KBM-7 (cell line): Measurements from ENCODE around the gene DTNB.

Experiments
- DNase-seq: peaks from one replicate; pipeline ENCODE4 v3.0.0-alpha.2; 2015
- in situ Hi-C: fragments of 300-500 bp; cut with MboI; formaldehyde crosslinking; loops from 2 replicates; pipeline ENCODE4 v1.14.3; 2020; ENCODE audit warnings: low sequenced_read_pairs, low pct_unique_long_range_greater_than_20kb, mixed read lengths

The DTNB gene

DNA sequence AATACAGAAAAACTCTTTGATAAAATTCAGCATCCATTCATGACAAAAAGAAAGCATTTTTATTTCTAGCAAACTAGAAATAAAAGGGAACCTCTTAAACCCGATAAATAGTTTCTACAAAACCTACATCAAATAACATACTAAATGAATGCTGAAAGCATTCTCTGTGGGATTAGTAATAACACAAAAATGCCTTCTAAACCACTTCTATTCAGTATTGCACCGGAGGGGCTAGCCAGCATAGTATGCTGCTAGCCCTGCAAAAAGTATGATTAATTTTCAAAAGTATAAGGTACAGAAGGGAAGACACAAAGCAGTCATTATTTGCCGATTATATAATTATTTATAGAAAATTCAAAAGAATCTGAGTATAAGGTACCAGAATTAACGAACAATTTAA lies 145.2 kb downstream of the DTNB start:
- in situ Hi-C loops = no loop called here
- DNase-seq = no peak

DNA sequence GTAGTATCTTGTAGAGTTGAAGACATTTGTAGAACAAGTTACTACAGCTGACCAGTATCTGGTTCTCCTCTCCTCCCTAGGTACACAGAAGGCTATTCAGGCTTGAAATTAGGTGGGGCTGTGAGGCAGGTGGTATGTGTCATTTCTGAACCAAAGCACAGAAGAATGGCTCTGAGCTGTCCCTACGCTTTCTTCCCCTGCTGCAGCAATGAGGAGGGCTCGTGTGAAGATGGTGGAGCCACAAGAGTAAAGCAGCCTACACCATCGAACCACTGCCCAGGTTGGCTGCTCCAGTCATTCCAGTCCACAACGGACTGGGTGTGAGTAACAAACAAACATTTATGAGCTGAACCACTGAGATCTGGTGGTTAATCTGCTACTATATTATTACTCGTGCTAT lies 148.9 kb downstream of the DTNB start:
- in situ Hi-C loops = no loop called here
- no peak for DNase-seq

- in situ Hi-C loops = no loop called here
- no peak for DNase-seq
These were observed 150.3 kb downstream of the DTNB start for GRCh38 chr2:25523060-25523459.

GRCh38 chr2:25521665-25522387 lies 151.6 kb downstream of the DTNB start:
- peak; percentile 79 for DNase-seq
- in situ Hi-C loops = no loop called here

GRCh38 chr2:25521126-25521525 lies 152.3 kb downstream of the DTNB start:
- no peak for DNase-seq
- in situ Hi-C loops = no loop called here

GRCh38 chr2:25517701-25518100 lies 155.7 kb downstream of the DTNB start:
- in situ Hi-C loops = no loop called here
- no peak for DNase-seq

- in situ Hi-C loops = no loop called here
- peak; percentile 62 for DNase-seq
These were observed 159.2 kb downstream of the DTNB start for GRCh38 chr2:25514043-25514637.

- in situ Hi-C loops = no loop called here
- DNase-seq = peak; percentile 11
These were observed 160.7 kb downstream of the DTNB start for GRCh38 chr2:25512707-25513106.

DNA sequence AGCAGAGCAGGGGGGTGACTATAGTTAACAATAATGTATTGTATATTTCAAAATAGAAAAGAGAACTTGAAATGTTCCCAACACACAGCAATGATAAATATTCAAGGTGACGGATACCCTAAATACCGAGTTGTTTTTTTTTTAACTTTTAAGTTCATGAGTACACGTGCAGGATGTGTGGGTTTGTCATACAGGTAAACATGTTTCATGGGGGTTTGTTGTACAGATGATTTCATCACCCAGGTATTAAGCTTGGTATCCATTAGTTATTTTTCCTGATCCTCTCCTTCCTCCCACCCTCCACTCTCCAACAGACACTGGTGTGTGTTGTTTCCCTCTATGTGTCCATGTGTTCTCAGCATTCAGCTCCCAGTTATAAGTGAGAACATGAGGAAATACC lies 167.2 kb downstream of the DTNB start:
- DNase-seq = no peak
- in situ Hi-C loops = no loop called here

- DNase-seq = no peak
- in situ Hi-C loops = no loop called here
These were observed 167.8 kb downstream of the DTNB start for GRCh38 chr2:25505622-25506021.

DNA sequence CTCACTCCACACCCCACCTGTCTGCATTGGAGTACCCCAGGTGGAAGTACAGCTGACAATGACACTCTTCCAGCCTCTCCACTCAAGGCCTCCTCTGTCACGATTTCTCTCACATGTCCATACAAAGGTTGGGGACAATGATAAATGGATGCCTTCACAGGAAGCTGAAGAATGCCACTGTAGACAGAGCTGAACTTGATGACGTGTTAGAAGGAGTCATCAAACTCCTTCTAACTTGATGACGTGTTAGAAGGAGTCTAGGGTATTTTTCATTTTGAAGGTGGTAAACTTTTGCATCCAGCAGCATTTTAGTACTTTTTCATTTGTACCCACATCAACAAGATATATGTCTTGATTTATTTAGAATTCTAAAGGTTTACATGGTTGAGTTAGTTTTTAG lies 168.2 kb downstream of the DTNB start:
- in situ Hi-C loops = no loop called here
- no peak for DNase-seq

GRCh38 chr2:25504266-25504665 lies 169.1 kb downstream of the DTNB start:
- DNase-seq = no peak
- in situ Hi-C loops = no loop called here

DNA sequence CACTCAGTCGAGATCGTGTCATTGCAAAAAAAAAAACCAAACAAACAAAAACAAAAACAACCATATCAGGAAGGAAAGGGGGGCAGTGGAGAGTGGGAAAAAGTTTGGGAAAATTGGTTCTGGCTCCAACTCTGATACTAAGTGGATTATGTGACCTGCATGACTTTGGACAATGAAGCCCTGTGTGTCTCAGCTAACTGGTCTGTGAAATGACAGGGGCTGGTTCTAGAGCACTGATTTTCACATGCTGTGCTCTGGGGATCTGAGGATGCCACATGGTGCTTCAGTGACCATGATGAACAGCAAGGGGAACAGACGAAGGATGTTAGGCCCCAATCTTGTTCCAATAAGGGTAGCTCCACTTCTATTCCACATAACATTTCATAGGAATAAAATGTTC lies 174.2 kb downstream of the DTNB start:
- DNase-seq = no peak
- in situ Hi-C loops = no loop called here

- in situ Hi-C loops = no loop called here
These were observed 175.4 kb downstream of the DTNB start for GRCh38 chr2:25497918-25498407.

GRCh38 chr2:25497229-25497917 lies 176.0 kb downstream of the DTNB start:
- in situ Hi-C loops = no loop called here
- DNase-seq = no peak

More at GRCh38 chr2:25497918-25498407, 175.4 kb downstream of the DTNB start:
- no peak for DNase-seq

DNA sequence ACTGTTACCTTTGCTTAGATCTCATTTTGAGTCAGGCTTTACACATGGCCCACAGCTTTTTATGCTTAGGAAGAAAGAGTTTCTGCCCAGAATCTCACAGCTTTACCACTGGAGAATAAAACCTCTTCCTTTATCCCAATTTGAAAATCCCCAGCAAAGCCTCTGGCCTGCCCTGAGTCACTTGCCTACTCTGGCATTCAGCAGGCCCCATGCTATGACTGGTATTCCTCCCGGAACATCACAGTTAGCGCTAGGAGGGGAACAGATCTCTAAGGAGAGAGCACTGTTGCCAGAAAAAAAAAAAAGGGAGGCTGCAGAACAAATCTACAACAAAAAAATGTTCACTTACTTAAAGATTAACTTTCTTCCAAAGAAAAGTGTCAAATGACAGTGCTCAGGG lies 178.8 kb downstream of the DTNB start:
- in situ Hi-C loops = no loop called here
- DNase-seq = no peak

DNA sequence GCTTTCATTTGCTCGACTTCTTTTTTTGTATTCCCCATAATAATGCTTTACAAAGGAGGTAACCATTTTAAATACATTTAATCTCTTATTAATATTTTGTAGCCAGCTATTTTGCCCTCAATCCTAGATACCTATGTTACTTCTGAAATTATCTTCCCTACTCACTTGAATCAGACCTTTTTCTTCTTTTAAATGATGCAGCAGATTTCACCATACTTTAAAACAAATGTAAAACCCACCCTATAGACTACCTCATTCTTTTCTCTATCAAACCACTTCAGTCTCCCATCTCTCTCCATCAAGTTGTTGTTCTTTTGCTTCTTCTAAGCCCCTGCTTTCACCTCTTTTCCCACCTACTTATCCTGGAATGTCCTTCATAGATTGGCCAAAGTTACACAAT lies 180.2 kb downstream of the DTNB start:
- no peak for DNase-seq
- in situ Hi-C loops = no loop called here

DNA sequence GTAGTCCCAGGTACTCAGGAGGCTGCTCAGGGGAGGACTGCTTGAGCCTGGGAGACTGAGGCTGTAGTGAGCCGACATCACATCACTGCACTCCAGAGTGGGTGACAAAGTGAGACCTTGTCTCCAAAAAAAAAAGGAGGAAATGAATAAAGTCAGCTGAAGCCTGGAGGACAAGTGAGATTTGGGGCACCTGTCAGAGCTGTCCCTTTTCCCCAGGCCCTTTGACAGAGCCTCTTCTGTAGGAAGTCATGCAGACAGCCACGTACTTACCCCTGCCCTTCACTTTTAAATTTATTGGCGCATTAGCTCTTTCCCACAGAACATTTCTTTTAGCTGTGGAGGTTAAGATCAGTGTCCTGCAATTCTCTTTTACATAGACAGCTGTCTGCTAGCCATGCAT lies 180.7 kb downstream of the DTNB start:
- in situ Hi-C loops = no loop called here
- no peak for DNase-seq

GRCh38 chr2:25491966-25492532 lies 181.3 kb downstream of the DTNB start:
- in situ Hi-C loops = no loop called here
- DNase-seq = no peak
